ENCODE measurements around the gene TRIM22. TPM values are rescaled to one million over a fixed set of nuclear protein-coding genes. Genes with fewer than 3 reads are reported as not detected.
A peak's percentile ranks its signal among the peaks of the same experiment; 100 is the strongest.

Gene TRIM22
- total and polyA plus RNA-seq, 2 donors (not counting 1 experiment from before 2014, with no cell fraction given): 108 to 112 TPM

DNA sequence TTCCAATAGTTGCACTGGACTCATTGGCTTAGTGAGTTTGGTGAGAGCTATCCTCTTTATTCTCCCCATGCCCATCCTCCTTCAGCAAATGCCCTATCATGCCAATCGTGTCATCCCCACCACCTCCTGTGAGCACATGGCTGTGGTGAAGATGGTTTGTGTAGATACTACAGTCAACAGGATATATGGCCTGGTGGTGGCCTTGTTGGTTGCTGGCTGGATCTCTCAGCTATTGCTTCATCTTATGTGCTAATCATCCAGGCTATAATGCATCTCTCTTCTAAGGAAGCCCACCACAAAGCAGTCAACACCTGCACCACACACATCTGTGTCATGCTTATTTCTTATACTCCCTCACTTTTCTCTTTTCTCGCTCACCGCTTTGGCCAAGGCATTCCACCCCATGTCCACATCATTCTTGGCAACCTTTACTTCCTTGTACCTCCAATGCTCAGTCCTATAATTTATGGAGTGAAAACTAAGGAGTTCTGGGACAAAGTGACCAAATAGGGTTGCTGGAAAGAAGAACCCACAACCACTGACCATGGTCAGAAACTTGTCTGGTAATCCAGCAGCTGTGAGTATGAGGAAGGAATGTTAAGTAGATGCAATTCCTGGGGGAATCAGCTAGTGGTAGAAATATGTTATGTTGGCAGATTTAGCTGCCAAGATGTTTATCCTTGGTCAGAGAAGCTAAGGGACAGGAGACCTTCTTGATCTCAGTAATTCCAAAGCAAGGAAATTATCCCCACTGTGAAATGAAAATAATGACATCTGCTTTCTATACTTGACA is 30.3 kb downstream of the TRIM22 start:
- H2AFZ ChIP-seq (ENCODE audit: low read length): no peak overlapping the region
- no peaks in the 10 kb centered on the region for H3K36me3 ChIP-seq (ENCODE audit: control insufficient read depth, insufficient read depth, low read length)
- no peaks in the 10 kb centered on the region for H3K4me1 ChIP-seq (ENCODE audit: control insufficient read depth, extremely low read depth, insufficient read depth, low read length)
- no peaks in the 10 kb centered on the region for H3K27me3 ChIP-seq (ENCODE audit: control insufficient read depth, insufficient read depth, low read length)
- no peaks in the 10 kb centered on the region for H3K9me3 ChIP-seq (ENCODE audit: control insufficient read depth, insufficient read depth, low read depth, low read length)
- no peak overlapping the region for H3K4me3 ChIP-seq (replicated peaks in 1 of 4; ENCODE audit: control extremely low read depth in 1 of 4, insufficient read depth in 1 of 4, low read depth in 3 of 4, low read length in 4 of 4)
- no peak overlapping the region for H3K4me2 ChIP-seq (ENCODE audit: extremely low read depth, insufficient read depth, low read length)
- no peak overlapping the region for H3K27ac ChIP-seq (ENCODE audit: insufficient read depth, low read length)
- no peaks in the 10 kb centered on the region for H4K20me1 ChIP-seq (ENCODE audit: control insufficient read depth, extremely low read depth, insufficient read depth, low read length)
- TF ChIP-seq CTCF (conservative IDR thresholded peaks at IDR 0.05 in 1 of 2, IDR thresholded peaks at IDR 0.05 in 1 of 2; ENCODE audit: low read depth in 1 of 2, low read length in 2 of 2) (no peak), EZH2 (IDR thresholded peaks at IDR 0.05; ENCODE audit: low read length, missing control alignments) (no peak)
- DNase-seq (ENCODE audit: low read depth in 2 of 2): peak in 1 of 2 donors; percentile 17
- H3K9ac ChIP-seq (ENCODE audit: insufficient read depth, low read length): no peak overlapping the region
- no peaks in the 10 kb centered on the region for H3K79me2 ChIP-seq (ENCODE audit: control insufficient read depth, insufficient read depth, low read length)

DNA sequence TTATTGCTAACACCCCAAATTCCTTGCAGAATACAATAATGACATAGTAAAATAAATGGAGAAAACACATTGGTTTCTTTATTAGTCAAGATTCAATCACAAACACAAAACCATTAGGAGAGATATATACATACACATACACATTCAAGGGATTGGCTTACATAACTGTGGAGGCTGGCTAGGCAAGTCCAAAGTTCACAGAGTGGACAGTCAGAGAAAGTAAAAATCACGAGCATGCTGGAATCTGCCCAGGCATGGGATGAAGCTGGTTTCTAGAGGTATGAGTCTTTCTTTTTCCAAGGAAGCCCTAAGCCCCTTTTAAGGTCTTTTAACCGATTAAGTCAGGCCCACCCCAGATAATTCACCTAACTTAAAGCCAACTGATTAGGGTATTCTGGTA is 33.0 kb downstream of the TRIM22 start:
- Histone ChIP-seq H3K36me3 (ENCODE audit: control insufficient read depth, insufficient read depth, low read length) (no peaks in the 10 kb centered on the region), H3K9ac (ENCODE audit: insufficient read depth, low read length) (no peak overlapping the region), H3K4me2 (ENCODE audit: extremely low read depth, insufficient read depth, low read length) (no peak overlapping the region), H3K9me3 (ENCODE audit: control insufficient read depth, insufficient read depth, low read depth, low read length) (no peaks in the 10 kb centered on the region), H3K4me1 (ENCODE audit: control insufficient read depth, extremely low read depth, insufficient read depth, low read length) (no peaks in the 10 kb centered on the region), H3K27ac (ENCODE audit: insufficient read depth, low read length) (no peak overlapping the region), H3K27me3 (ENCODE audit: control insufficient read depth, insufficient read depth, low read length) (no peaks in the 10 kb centered on the region), H3K79me2 (ENCODE audit: control insufficient read depth, insufficient read depth, low read length) (no peaks in the 10 kb centered on the region), H3K4me3 (replicated peaks in 1 of 4; ENCODE audit: control extremely low read depth in 1 of 4, insufficient read depth in 1 of 4, low read depth in 3 of 4, low read length in 4 of 4) (no peak overlapping the region), H2AFZ (ENCODE audit: low read length) (no peak overlapping the region), H4K20me1 (ENCODE audit: control insufficient read depth, extremely low read depth, insufficient read depth, low read length) (no peaks in the 10 kb centered on the region)
- TF ChIP-seq CTCF (conservative IDR thresholded peaks at IDR 0.05 in 1 of 2, IDR thresholded peaks at IDR 0.05 in 1 of 2; ENCODE audit: low read depth in 1 of 2, low read length in 2 of 2): no peak
- no peak for TF ChIP-seq EZH2 (IDR thresholded peaks at IDR 0.05; ENCODE audit: low read length, missing control alignments)
- DNase-seq (ENCODE audit: low read depth in 2 of 2): no peak

- H3K27ac ChIP-seq (ENCODE audit: insufficient read depth, low read length): no peak overlapping the region
- no peaks in the 10 kb centered on the region for H4K20me1 ChIP-seq (ENCODE audit: control insufficient read depth, extremely low read depth, insufficient read depth, low read length)
- DNase-seq (ENCODE audit: low read depth in 2 of 2): no peak
- no peaks in the 10 kb centered on the region for H3K4me1 ChIP-seq (ENCODE audit: control insufficient read depth, extremely low read depth, insufficient read depth, low read length)
- no peak overlapping the region for H3K4me3 ChIP-seq (replicated peaks in 1 of 4; ENCODE audit: control extremely low read depth in 1 of 4, insufficient read depth in 1 of 4, low read depth in 3 of 4, low read length in 4 of 4)
- H3K9ac ChIP-seq (ENCODE audit: insufficient read depth, low read length): no peak overlapping the region
- no peaks in the 10 kb centered on the region for H3K27me3 ChIP-seq (ENCODE audit: control insufficient read depth, insufficient read depth, low read length)
- TF ChIP-seq EZH2 (IDR thresholded peaks at IDR 0.05; ENCODE audit: low read length, missing control alignments): no peak
- no peak for TF ChIP-seq CTCF (conservative IDR thresholded peaks at IDR 0.05 in 1 of 2, IDR thresholded peaks at IDR 0.05 in 1 of 2; ENCODE audit: low read depth in 1 of 2, low read length in 2 of 2)
- no peak overlapping the region for H3K4me2 ChIP-seq (ENCODE audit: extremely low read depth, insufficient read depth, low read length)
- H2AFZ ChIP-seq (ENCODE audit: low read length): no peak overlapping the region
- H3K36me3 ChIP-seq (ENCODE audit: control insufficient read depth, insufficient read depth, low read length): no peaks in the 10 kb centered on the region
- H3K9me3 ChIP-seq (ENCODE audit: control insufficient read depth, insufficient read depth, low read depth, low read length): no peaks in the 10 kb centered on the region
- no peaks in the 10 kb centered on the region for H3K79me2 ChIP-seq (ENCODE audit: control insufficient read depth, insufficient read depth, low read length)
Measured at GRCh38 chr11:5726351-5726750, 36.8 kb downstream of the TRIM22 start.
